Measurements from ENCODE around the gene VTI1A. TPM values are rescaled to one million over a fixed set of nuclear protein-coding genes. Genes with fewer than 3 reads are reported as not detected.
"Not testable (repeated sequence)": the region's sequence is repeated elsewhere in the genome, so short reads cannot be mapped to it uniquely, and the experiment has no call there.

The VTI1A gene
- total RNA-seq, 1 experiment from 2014 or later = 22.0 TPM

DNA sequence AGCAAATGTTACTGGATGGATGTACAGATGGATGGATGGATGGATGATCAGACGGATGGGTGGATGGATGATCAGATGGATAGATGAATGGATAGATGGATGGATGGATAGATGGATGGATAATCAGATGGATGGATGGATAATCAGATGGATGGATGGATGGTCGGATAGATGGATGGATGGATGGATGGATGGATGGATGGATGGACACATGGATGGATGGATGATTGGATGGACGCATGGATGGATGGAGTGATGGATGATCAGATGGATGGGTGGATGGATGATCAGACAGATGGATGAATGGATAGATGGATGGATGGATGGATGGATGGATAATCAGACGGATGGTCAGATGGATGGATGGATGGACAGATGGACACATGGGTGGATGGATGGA, 412.8 kb downstream of the VTI1A start:
- no peak overlapping the region for H3K56ac ChIP-seq (ENCODE audit: insufficient read length, low read depth, low read length)
- no peak overlapping the region for H3K4ac ChIP-seq (ENCODE audit: low read depth, low read length)
- H3K9me3 ChIP-seq (ENCODE audit: control insufficient read depth, low read depth, low read length) = no peaks in the 10 kb centered on the region
- H3K4me3 Mint-ChIP-seq = no peak overlapping the region
- no peak overlapping the region for H3K14ac ChIP-seq (ENCODE audit: insufficient read depth, low read length)
- H3K27ac ChIP-seq (ENCODE audit: insufficient read length, low read depth, low read length) = no peak overlapping the region
- H3K23me2 ChIP-seq (ENCODE audit: insufficient read length, low read depth, low read length, poor library complexity, severe bottlenecking) = no peaks in the 10 kb centered on the region
- no peaks in the 10 kb centered on the region for H4K20me1 ChIP-seq (ENCODE audit: control insufficient read depth, insufficient read depth, insufficient read length)
- H2BK20ac ChIP-seq (ENCODE audit: low read depth, low read length, poor library complexity, severe bottlenecking) = no peak overlapping the region
- H3T11ph ChIP-seq (ENCODE audit: low read length) = no peak overlapping the region
- H3K4me2 ChIP-seq (ENCODE audit: insufficient read depth, insufficient read length, low read length) = no peak overlapping the region
- TF ChIP-seq, protein P1, sequence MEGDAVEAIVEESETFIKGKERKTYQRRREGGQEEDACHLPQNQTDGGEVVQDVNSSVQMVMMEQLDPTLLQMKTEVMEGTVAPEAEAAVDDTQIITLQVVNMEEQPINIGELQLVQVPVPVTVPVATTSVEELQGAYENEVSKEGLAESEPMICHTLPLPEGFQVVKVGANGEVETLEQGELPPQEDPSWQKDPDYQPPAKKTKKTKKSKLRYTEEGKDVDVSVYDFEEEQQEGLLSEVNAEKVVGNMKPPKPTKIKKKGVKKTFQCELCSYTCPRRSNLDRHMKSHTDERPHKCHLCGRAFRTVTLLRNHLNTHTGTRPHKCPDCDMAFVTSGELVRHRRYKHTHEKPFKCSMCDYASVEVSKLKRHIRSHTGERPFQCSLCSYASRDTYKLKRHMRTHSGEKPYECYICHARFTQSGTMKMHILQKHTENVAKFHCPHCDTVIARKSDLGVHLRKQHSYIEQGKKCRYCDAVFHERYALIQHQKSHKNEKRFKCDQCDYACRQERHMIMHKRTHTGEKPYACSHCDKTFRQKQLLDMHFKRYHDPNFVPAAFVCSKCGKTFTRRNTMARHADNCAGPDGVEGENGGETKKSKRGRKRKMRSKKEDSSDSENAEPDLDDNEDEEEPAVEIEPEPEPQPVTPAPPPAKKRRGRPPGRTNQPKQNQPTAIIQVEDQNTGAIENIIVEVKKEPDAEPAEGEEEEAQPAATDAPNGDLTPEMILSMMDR (conservative IDR thresholded peaks at IDR 0.05) = no peak
- no peaks in the 10 kb centered on the region for H3K27me3 ChIP-seq (ENCODE audit: insufficient read depth, low read length)
- no peak overlapping the region for H4K91ac ChIP-seq (ENCODE audit: insufficient read length, low read depth, low read length)
- H3K9ac ChIP-seq (ENCODE audit: extremely low read depth, insufficient read length, low read length) = no peak overlapping the region
- H2AK5ac ChIP-seq (ENCODE audit: insufficient read length, low read length) = no peak overlapping the region
- WGBS (ENCODE audit: extremely low coverage, insufficient read length, low lambda C conversion rate) = no CpG with 5 or more reads among the region's 4 CpGs
- no peak overlapping the region for H4K8ac ChIP-seq (replicated peaks; ENCODE audit: insufficient read length, low read depth, low read length)
- no peak overlapping the region for H3K23ac ChIP-seq (ENCODE audit: insufficient read length, low read depth, low read length)
- no peak overlapping the region for H2BK12ac ChIP-seq (ENCODE audit: insufficient read length, low read depth, low read length)
- peaks cover 4 to 10% (median 8%) of the 10 kb centered on the region in 3 experiments; a peak in 6 of 7 replicates for H3K36me3 Mint-ChIP-seq (ENCODE audit: insufficient read depth in 1 of 3, low read depth in 3 of 3)
- peaks cover 8 to 11% of the 10 kb centered on the region in 2 experiments; a peak in 4 of 5 replicates for H3K9me3 Mint-ChIP-seq
- H2BK5ac ChIP-seq (ENCODE audit: insufficient read length, low read length) = no peak overlapping the region
- H3K27ac Mint-ChIP-seq = no peak overlapping the region
- no peaks in the 10 kb centered on the region for H3K4me1 ChIP-seq (ENCODE audit: insufficient read depth, low read length)
- H3K79me1 ChIP-seq (ENCODE audit: insufficient read depth, low read depth, low read length, poor library complexity, severe bottlenecking) = no peaks in the 10 kb centered on the region
- no peaks in the 10 kb centered on the region for H3K79me2 ChIP-seq (ENCODE audit: insufficient read depth, low read length)
- no peaks in the 10 kb centered on the region; the same call in none of the 2 replicates for H3K27me3 Mint-ChIP-seq (ENCODE audit: low read depth)
- H2BK15ac ChIP-seq (ENCODE audit: low read depth, low read length) = no peak overlapping the region
- peaks cover 4 to 5% of the 10 kb centered on the region in 2 experiments; a peak in 2 of 4 replicates for H3K4me1 Mint-ChIP-seq
- H4K5ac ChIP-seq (ENCODE audit: insufficient read length, low read depth, low read length) = no peak overlapping the region
- no peak for DNase-seq
- no peak overlapping the region for H2BK120ac ChIP-seq (ENCODE audit: low read depth, low read length, poor library complexity, severe bottlenecking)
- no peak overlapping the region for H2AFZ ChIP-seq (ENCODE audit: low read length)
- H3K18ac ChIP-seq (ENCODE audit: insufficient read length, low read depth, low read length) = no peak overlapping the region

- H2BK5ac ChIP-seq (ENCODE audit: insufficient read length, low read length); H2AK5ac ChIP-seq (ENCODE audit: insufficient read length, low read length); H2BK12ac ChIP-seq (ENCODE audit: insufficient read length, low read depth, low read length); H3K27me3 ChIP-seq (ENCODE audit: insufficient read depth, low read length); H3K9me3 Mint-ChIP-seq; H3K4me2 ChIP-seq (ENCODE audit: insufficient read depth, insufficient read length, low read length); H3K27me3 Mint-ChIP-seq (ENCODE audit: low read depth); H3T11ph ChIP-seq (ENCODE audit: low read length); H3K18ac ChIP-seq (ENCODE audit: insufficient read length, low read depth, low read length); H4K20me1 ChIP-seq (ENCODE audit: control insufficient read depth, insufficient read depth, insufficient read length); H4K5ac ChIP-seq (ENCODE audit: insufficient read length, low read depth, low read length); H2BK120ac ChIP-seq (ENCODE audit: low read depth, low read length, poor library complexity, severe bottlenecking); H3K4ac ChIP-seq (ENCODE audit: low read depth, low read length); H2AFZ ChIP-seq (ENCODE audit: low read length); DNase-seq; H3K27ac ChIP-seq (ENCODE audit: insufficient read length, low read depth, low read length); H3K4me1 Mint-ChIP-seq; H3K27ac Mint-ChIP-seq; H3K4me3 Mint-ChIP-seq; H2BK20ac ChIP-seq (ENCODE audit: low read depth, low read length, poor library complexity, severe bottlenecking); H3K23ac ChIP-seq (ENCODE audit: insufficient read length, low read depth, low read length); H3K14ac ChIP-seq (ENCODE audit: insufficient read depth, low read length); H2BK15ac ChIP-seq (ENCODE audit: low read depth, low read length); H3K23me2 ChIP-seq (ENCODE audit: insufficient read length, low read depth, low read length, poor library complexity, severe bottlenecking); H3K4me1 ChIP-seq (ENCODE audit: insufficient read depth, low read length); H4K91ac ChIP-seq (ENCODE audit: insufficient read length, low read depth, low read length); H3K9ac ChIP-seq (ENCODE audit: extremely low read depth, insufficient read length, low read length); H3K9me3 ChIP-seq (ENCODE audit: control insufficient read depth, low read depth, low read length); H3K56ac ChIP-seq (ENCODE audit: insufficient read length, low read depth, low read length); H3K79me1 ChIP-seq (ENCODE audit: insufficient read depth, low read depth, low read length, poor library complexity, severe bottlenecking); H3K79me2 ChIP-seq (ENCODE audit: insufficient read depth, low read length); H4K8ac ChIP-seq (replicated peaks; ENCODE audit: insufficient read length, low read depth, low read length): not testable (repeated sequence)
- H3K36me3 Mint-ChIP-seq (ENCODE audit: insufficient read depth in 1 of 3, low read depth in 3 of 3) = peaks cover 4 to 13% (median 13%) of the 10 kb centered on the region in 3 experiments; a peak in 6 of 7 replicates
- WGBS (ENCODE audit: extremely low coverage, insufficient read length, low lambda C conversion rate) = no CpG with 5 or more reads among the region's 2 CpGs
Measured at GRCh38 chr10:112863461-112863860, 416.4 kb downstream of the VTI1A start.

All from H9 (cell line).